GM19324 (cell line): Measurements from ENCODE around the gene HNRNPLL.

ENCODE experiments used
- ATAC-seq: cut with Tn5 transposase; IDR thresholded peaks from one replicate; pipeline ENCODE4 v1.9.1; 2021; ENCODE audit warnings: mild to moderate bottlenecking, moderate library complexity; ENCODE audit not compliant: unreplicated experiment, low FRiP score

The HNRNPLL gene

DNA sequence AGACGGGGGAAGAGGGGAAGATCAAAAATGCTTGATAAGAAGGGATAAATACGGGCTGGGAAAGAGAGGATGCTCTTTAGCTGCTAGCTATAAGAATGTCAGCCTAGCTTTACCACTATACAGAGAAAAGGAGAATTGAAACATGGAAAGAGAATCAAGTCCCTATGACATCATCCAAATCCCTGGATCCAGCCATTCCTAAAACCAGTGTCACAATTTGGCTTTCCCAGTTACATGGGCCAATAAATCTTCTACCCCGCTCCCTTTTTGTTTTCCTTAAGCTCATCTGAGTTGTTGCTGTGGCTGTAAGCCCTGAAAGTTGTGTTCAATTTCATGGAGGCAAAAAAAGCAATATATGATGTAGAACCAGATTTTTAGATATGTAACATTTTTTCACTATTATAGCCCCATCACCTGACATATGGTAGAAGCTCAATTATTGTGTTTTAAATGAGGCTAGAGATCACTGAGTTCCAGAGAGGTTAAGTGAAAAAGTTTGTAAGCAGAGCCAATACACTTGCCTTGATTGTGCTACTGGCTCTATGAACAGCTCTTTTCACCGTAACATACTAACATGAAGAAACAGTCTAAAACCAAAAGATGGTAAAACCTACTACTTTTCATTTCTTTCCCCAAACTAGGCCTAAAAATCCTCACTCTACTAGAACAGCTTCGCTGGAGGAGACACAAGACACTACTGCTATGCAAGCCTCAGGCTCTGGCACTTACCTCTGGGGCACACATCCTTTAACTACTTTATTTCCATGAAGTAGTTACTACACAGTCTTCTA is 4.3 kb downstream of the HNRNPLL start:
- no peak for ATAC-seq

DNA sequence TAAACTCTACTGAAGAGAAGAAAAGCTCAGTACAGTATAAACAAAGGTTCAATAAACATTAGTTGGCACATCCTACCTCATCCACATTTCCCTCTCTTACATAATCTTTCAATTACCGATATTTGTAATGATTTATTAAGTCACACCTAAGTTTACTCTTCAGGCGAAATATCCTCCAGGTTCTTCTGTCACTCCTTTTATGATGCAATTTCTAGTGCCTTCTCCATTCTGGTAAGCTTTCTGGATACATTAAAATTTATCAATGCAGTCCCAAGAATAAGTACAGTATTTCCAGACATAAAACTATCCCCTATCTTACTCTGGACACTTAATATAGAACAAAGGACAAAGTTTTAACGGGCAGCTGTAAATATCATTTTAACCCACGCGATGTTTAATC is 5.6 kb downstream of the HNRNPLL start:
- ATAC-seq = no peak

DNA sequence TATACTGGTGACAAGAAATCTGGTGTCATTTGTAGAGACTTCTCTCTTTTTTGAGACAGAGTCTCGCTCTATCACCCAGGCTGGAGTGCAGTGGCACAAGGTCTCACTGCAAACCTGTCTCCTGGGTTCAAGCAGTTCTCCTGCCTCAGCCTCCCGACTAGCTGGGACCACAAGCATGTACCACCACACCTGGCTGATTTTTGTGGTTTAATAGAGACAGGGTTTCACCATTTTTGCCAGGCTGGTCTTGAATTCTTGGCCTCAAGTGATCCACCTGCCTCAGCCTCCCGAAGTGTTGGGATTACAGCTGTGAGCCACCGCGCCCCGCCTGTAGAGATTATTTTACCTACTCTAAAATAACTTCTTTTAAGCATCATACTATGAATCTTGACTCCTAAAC is 6.5 kb downstream of the HNRNPLL start:
- ATAC-seq = no peak

DNA sequence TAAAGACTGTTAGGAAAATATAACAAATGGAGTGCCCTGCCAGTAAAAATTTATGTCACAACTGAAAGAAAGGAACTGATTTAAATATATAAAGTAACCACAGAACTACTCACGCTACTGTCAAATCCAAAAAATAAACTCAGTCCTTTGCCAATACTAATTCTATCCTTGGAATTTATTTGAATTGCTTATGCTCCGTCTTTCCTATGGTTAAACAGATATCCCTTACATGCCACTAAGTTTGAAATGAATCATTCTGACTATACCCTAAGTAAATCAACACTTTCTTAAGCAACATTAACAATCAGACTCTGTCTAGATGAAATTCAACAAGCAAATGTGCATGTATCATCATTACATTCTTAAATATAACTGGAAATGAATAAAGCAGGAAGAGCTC is 9.8 kb downstream of the HNRNPLL start:
- no peak for ATAC-seq

DNA sequence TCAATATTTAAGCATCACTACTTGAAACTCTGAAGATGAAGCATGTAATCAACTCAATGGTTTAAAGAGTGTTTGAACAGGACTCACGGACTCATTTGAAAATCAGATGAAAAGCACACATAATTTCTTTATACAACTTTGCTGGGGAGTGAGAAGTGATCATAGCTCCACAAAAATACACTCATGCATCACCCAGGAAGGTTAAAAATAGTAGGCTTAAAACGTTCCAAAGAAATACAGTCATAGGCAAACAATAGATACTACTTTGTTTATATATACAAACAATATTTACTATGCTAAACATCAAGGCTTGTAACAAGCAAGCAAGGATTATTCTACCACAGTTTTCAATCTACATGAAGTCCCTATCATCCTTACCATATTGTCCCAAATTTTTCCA is 11.6 kb downstream of the HNRNPLL start:
- no peak for ATAC-seq

DNA sequence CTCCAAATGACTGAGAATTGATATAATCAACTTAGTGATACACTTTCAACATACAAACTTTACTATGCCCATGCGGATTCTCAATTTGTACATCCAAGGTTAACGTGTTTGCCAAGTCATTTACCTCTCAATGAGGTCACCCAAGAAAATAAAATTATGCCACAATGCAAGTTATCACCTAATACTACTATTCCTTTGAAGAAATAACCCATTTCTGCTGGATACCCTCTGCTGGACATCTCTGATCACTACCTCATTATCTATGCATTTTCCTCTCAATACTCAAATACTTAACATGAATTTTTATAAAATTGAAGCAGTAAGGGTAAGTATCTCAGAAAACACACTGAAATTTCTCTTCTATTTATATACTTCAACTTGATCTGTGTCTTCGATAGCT is 12.7 kb downstream of the HNRNPLL start:
- ATAC-seq = no peak

DNA sequence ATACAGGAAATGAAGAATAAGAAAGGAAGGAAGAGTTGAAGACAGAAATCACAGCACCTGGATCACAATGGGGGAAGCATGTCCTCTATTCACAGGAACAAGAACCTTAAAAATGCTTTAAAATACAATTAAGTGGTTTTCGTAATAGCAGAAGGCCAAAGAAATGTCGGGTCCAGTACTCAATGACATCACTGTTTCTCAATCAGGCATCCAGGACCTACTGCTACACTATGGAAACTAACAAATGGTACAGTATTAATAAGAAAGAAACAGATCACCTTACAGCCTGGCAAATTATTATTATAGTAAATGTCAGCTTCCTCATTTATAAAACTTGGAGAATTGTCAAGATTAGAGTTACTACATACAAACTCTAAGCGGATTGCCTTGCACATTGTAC is 15.8 kb downstream of the HNRNPLL start:
- ATAC-seq = no peak

DNA sequence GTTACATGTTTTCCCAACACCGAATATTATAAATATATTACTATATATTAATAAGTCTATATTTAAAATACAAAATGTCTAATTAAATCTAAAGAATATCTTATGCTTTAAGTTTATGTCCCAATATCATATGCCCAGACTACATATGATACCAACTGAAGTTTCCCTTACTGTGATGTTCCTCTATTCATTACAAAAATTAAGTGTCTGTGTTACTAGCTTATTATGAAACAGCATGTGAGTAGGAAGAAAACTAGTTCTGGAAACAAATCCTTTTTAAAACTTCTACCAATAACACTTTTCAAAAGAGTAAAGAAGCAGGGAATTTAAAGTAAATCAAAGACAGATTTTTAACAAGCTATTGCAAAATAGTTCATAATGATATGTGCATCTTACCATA is 17.8 kb downstream of the HNRNPLL start:
- ATAC-seq = no peak

DNA sequence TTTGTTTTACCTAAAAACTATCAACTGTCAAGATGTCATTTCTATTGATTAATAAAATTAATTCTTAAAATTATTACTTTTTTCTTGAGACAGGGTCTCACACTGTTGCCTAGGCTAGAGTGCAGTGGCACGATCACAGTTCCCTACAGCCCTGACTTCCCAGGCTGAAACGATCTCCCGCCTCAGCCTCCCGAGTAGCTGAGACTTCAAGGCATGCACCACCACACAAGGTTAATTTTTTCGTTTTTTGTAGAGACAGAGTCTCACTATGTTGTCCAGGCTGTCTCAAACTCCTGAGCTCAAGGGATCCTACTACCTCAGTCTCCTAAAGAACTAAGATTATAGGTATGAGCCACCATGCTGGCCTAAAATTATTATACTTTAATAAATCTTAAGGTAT is 18.7 kb downstream of the HNRNPLL start:
- ATAC-seq = no peak

DNA sequence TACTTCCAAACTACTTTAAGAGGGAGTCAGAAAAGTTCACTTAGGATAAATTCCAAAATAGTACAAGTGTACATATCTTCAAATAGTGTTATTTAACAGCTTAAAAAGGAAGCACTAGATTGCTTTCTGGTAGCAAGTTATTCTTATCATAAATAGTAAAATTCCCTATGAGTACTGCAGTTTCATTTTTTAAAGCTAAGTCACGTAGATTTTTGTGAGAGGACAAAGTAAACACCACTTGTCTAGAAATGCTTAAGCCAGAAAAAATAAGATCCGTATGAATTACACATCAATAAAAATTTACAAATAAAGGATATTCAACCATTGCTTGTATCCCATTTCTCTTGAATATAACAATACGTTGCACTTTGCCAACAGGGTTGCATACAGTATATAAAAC is 19.2 kb downstream of the HNRNPLL start:
- ATAC-seq = no peak

DNA sequence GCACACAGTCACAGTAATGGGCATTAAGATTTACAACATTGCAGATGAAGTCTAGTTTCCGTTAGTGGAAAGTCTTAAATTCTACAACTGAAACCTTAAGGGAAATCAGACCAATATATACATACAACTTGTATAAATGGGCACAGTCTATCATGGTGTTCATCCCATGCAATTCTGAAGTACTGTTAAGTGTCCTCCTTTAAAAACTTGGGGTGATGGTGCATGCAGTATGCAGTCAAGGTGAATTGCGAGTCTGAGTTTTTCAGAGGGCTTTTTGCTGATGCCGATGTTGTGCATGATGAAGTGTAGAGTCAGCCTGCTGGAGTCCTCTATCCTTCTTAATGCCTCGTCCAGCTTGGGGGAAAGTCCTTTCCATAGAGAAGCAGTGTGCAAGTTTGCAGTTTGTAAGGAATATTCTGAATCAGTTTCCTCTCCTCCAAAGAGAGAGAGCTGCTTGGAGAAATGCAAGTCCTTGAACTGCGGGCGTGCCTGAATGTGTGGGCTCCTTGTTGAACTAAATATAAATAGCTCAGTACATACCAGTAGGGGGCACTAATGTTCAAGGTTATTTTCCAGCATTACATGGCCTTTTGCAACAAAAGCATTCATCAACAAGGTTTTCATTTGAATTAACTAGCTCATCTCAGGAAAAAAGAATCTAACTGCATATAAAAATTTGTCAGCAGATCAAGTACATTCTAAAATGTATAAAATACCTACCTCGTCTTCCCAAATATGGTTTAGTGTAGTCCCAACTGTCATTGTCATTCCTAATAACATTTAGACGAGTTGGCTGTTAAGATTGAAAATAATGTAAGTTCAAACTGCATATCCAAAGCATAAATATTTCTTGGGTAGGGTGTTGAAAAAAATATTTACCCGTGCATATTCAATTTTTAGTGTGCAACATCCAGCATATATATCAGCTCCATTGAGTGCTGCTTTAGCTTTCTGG is 21.3 kb downstream of the HNRNPLL start:
- ATAC-seq = no peak

DNA sequence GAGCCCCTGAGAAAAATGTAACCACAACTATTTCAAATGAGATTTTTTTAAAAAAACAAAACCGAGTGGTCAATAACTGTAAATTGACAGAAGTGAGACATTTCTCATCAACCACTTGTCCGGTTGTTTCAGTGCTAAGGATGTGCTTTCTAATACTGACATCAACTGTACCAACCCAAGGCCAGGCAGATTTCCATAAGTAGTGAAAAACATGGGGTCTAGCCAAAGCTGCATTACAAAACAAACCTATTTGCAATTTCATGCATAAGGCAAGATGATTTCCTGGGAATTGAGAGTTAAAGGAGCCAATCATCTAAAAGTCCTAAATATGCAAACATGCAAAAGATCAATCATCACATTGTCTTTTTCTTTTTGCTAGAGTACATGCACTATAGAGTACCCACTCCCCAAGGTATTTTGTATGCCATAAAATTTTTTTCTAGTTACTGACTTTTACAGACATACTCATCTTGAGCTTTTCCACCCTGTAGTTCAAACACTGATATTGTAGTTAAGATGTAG is 22.6 kb downstream of the HNRNPLL start:
- no peak for ATAC-seq

DNA sequence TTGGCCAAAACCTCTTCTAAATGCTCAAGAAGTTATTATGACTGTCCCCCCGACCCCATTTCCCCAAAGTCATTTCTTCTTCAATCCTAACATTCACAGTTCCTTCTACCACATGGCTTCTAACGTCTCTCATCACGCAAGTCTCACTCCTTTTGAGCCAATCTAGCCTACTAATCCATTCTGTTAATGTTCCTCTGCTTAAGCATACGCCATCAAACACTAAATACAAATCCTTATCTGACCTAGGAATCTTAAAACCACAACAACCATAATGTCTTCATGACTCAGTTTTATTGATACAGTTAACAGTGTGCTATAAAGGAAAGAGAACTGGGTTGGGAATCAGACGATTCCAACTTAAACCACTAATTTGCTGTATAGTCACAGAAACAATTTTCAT is 23.9 kb downstream of the HNRNPLL start:
- ATAC-seq = no peak

DNA sequence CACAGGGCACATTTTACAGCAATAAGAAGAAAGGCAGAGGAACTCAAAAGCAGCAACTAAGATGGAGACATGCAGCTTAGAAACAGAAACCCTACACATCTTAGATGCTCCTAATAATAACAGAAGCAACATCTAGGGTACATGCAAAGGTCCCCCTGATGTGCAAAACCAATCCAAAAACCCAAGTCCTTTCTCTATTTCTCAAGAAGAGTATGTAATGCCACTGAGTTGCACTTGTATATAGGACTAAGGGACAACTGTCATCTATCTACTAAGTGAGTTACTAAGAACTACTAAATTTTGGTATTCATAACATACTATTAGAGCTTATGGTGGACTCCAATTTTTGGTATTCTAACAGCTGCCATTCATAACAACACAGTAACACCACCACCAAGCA is 28.4 kb downstream of the HNRNPLL start:
- no peak for ATAC-seq

DNA sequence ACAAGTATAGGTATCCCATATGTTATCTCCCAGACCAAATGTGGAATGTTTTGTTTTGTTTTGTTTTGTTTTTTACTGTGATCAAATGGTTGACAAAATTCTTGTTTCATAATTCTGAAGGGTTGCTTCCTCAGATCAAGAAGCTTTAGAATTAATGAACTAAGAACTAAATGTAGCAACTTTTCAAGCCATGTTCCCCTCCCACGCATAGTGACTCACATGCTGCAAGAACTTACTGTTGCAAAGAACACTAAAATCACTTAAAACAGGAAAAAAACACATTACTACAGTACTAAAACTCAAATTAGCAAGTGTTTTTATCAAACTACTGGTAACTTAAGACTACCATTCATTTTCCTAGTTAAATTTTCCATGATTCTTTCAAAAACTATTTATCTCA is 30.6 kb downstream of the HNRNPLL start:
- no peak for ATAC-seq

DNA sequence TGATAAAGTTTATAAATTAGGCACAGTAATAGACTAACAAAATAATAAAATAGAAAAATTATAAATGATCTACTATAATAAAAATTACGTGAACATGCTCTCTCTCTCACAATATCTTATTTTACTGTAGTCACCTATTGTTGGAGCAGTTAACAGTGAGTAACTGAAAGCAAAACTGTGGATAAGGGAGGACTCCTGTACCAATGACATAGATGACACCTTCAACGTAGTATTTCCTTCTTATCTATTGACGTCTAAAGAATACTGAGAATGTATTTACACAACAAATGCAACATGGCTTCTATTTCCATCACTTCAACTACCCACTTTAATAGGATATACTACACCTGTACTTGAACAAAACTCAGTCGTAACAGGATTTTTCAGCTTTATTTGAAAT is 31.5 kb downstream of the HNRNPLL start:
- ATAC-seq = no peak

DNA sequence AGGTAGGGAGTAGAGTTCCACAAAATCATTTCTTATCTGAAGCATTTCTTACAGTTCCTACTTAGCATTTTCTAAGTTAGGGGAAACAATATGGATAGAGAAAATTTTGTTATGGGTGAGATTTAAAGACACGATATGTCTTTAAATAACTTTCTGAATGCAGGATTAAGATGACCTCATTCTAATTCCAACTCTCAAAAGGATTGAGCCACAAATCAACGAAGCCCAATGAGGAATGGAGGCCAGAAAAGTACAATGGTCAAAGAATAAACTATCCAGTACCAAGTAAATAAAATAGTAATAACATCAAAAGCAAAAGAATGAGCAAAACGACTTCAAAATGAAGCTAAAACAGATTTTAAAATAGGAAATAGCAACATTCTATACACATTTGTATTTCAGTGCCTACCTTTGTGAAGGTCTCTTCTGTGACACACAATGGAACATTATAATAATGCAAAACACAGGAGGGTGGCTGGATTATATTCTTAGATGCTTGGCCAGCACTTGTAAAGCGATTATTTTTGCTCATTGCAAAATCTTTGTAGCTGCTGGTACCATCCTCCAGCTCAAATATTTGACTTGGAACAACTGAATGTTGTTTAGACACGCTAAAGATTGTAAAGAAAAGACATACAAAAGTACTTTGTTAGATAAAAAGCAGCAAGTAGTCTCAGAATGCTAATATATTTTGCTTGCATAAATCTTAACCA is 33.8 kb downstream of the HNRNPLL start:
- no peak for ATAC-seq

DNA sequence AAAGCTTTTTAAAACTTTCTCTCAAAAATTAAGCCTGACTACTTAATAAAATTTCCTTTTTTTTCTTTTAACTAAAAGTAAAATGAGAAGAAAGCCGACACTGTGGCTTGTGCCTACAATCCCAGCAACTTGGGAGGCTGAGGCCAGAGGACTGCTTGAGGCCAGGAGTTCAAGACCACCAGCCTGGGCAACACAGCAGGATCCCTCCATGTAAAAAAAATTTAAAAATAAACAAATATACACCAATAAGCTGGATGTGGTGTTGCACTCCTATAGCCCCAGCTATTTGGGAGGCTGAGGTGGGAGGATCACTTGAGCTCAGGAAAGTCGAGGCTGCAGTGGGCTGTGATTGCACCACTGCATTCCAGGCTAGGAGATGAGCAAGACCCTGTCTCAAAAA is 37.4 kb downstream of the HNRNPLL start:
- ATAC-seq = no peak

DNA sequence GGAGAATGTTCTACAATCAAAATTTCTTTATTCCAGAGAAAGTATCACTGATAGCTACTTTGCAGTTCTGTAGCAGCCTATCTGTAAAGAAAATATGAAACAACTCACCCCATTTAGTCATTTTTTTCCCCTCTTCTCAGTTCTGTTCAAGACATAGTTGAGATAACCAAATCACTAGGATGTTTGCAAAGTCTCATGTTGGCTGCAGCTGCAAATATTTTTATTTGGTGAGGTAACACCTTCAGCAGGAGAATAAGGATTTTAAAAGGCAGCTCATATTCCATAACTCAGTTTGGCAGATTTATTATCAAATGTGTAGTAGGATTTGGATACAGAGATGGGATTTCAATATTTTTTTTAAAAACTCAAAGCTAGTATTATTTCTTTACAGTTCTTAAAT is 41.0 kb downstream of the HNRNPLL start:
- no peak for ATAC-seq

DNA sequence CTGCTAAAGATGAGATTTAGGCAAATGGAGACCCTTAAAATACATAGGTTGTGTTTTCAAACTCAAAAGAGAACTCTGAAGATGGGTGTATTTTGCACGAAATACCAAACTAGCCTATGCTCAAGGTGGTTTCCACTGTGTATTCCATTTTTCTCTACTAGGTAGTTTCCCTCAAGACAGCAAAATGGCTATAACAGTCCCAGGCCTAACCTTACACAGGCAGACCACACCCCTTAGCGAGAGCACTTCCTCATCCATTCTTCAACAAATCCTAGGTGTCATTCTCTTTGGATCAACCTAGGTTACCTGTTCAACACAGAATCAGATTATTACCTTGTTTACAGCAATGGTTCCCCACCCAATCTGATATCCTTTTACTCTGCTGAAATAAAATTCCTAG is 42.6 kb downstream of the HNRNPLL start:
- no peak for ATAC-seq

DNA sequence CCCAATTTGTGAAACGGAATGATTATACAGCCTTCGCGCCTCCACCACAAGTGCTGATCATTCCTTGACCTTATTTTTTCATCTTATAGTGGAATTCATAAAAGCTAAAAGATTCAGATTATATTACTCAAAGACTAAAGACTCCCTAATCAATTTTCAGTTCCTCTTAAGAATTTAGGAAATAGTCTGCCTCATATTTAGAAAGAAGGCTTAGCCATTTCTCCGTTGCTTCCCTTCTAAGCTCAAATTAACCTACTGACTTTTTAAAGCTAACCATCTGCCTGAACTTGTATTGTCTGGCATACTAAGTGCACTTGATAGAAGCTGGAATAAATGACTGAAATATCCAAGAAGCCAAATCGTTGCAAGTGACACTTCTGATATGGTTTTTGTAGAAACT is 44.7 kb downstream of the HNRNPLL start:
- ATAC-seq = no peak
